Measurements from ENCODE around the gene USP7.
"Not testable (repeated sequence)": the region's sequence is repeated elsewhere in the genome, so short reads cannot be mapped to it uniquely, and the experiment has no call there.

Gene USP7

DNA sequence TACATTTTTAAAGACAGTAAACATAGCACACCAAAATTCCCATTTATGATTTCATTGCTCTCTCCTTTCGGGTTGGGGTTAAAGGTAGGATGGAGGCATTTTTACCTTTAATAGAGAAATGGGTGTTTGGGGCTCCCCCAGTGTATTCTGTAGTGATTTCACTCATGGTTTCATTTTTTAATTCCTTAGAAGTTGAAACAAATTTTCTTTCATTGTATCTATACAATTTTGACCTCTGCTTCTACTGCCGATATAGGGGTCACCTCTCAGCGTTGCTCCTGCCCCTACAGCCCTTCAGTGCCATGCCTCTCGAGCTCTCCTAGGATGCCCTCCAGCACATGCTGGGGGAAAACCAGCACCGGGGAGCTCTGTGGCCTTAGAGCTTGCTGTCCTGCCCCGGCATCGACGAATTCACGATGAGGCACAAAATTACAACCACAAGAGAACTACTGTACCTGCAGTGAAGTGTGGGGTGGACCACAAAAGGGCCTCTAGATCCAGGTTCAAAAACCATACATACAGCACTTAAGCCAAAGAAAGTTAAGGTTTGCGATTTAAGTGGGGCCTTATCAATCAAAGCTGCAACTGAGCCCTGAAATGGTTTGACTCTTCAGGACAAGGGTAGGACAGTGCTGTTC is 42.2 kb downstream of the USP7 start:
- no peak for DNase-seq

DNA sequence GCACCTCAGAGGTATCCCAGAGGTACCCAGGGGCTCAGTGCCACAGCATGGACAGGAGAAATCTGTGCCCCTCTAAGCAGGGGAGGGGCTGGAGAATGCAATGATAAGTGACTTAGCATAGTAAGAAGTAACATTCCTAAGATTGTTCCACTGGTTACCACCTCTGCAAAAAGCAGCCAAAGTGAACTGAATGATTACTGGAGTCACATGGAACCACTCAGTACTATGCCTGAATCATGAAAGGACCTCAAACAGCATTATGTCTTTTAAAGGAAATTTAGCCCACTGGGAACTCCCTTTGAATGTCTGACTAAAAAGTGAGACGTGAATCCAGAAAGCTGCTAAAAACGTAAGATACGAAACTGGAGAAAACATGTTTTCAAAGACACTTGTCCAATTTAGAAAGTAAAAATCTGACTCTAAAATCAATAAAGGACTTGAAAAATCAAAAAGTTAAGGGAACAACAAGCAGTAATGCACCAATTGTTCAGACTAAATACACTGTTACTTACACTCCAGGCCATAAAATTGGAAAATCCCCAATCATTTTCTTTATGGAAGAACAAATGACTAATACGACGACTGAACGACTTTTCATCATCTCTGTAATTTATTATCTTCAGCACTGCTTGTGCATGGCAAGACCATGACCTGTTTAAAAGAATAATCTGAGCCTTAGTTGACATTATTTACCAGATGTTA is 42.9 kb downstream of the USP7 start:
- no peak for DNase-seq

GRCh38 chr16:8919934-8920462 is 43.7 kb downstream of the USP7 start:
- no peak for DNase-seq

DNA sequence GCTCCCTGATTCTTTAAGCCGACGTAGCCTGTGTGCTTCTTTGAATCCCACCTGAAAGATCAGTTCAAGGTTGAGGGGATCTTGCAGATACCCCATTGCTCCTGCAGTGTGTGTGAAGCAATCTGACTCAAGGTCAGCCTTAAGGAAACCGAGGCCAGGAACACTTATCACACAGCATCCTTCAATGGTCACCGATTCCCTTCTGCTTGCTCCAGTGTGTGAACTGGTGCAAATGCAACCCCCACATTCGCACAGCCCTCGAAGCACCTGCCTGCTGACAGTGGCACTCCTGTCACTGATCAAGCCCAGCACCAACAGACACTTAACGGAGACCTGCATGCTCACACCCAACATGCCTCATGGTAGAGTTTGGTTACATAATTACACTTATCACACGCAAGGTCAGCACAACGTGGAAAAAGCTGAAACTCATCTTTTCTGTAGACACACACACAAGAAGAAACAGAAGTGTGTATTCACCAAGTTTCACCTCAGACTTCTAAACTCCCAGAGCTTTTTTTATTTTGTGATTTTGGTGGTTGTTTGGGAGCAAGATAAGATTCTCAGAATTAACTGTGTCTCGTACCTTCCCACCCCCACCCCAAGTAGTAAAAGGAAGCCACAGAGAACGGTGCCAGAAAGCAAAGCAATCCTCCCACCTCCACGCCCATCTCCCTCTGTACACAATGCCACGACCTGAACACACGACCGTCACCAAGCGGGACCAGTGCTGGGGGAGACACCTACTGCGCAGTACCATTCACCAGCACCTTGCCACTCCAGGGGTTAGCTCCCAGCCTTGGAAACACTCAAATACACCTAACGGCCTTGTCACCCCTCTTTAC is 44.4 kb downstream of the USP7 start:
- DNase-seq = no peak

- not testable (repeated sequence) for DNase-seq
Observed at GRCh38 chr16:8917336-8917735, 46.4 kb downstream of the USP7 start.

GRCh38 chr16:8916541-8917225 is 47.0 kb downstream of the USP7 start:
- DNase-seq = no peak

GRCh38 chr16:8915722-8916301 is 47.9 kb downstream of the USP7 start:
- DNase-seq = no peak

DNA sequence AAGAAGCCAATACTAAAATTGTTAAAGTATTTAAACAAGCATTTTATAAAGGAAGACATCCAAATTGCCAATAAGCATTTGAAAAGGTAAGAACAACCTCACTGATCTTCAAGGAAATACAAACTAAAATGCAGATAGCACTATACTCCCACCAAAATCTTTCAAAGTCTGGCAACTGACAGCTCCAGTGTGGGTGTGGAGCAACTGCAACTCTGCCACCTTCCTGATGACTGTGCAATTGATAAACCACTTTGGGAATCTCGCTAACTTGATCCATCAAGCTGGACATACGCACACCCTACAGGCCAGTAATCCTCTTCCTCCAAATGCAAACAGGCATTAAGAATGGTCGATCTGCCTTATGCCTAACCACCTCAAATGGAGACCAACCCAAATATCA is 49.6 kb downstream of the USP7 start:
- DNase-seq = no peak

DNA sequence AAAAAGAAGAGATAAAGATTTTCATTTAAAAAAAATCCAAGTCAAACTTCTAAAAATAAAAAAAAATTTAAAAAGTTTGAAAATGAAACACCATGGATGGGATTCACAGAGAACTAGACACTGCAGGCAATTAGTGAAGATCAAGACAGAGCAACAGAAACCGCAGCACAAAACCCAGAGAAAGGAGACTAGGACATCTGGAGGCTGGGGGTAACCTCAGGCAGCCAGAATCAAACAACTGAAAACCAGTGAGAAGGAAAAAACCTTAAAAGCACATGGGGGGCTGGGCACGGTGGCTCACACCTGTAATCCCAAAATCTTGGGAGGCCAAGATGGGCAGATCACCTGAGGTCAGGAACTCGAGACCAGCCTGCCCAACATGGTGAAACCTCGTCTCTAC is 50.9 kb downstream of the USP7 start:
- no peak for DNase-seq

- no peak for DNase-seq
Observed at GRCh38 chr16:8910811-8911210, 52.9 kb downstream of the USP7 start.

- no peak for DNase-seq
Observed at GRCh38 chr16:8908810-8909468, 54.8 kb downstream of the USP7 start.

DNA sequence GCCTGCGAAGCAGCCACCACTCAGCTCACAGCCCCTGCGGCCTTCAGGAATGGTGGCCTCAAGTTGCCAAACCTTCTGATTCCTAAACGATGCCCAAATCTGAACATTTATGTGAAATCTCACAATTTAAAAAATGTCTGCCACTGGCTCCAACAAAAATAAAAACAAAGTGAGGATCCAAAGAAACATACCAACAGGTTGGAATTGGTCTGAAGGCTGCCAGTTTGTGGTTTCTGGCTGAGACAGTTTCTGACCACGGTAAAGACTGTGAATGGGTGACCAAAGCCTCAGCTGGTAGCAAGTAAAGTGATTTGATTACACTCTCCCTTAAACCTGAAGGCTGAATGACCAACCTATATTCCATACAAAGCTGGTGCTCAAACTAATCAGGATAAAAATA is 56.6 kb downstream of the USP7 start:
- no peak for DNase-seq

GRCh38 chr16:8905795-8906591 is 57.7 kb downstream of the USP7 start:
- DNase-seq = no peak

DNA sequence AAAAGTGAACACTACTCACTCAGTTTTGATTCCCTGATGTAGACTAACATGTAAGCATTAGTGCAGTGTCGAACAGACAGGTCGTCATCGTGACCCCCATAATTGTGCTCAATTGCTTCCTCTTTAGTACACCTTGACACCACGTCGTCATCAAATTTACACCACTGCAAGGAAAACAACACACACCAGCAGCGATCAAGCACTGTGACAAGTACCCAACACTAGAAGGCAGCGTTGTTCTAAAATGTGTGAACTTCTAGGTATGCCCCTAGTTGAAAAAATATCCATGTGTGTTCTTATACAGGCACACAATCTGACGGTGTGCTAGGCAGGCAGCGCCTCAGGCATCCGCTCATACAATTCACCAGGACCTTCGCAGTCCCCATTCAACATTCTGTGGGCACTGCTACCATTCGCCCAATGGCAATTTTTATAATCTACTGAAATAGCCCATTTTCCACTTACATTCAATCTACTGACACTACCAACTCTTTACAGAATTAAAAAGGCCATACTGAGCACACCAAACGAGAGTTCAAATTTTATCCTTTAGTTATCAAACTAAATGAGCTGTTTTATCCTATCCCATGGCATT is 58.4 kb downstream of the USP7 start:
- peak; percentile 37 for DNase-seq

DNA sequence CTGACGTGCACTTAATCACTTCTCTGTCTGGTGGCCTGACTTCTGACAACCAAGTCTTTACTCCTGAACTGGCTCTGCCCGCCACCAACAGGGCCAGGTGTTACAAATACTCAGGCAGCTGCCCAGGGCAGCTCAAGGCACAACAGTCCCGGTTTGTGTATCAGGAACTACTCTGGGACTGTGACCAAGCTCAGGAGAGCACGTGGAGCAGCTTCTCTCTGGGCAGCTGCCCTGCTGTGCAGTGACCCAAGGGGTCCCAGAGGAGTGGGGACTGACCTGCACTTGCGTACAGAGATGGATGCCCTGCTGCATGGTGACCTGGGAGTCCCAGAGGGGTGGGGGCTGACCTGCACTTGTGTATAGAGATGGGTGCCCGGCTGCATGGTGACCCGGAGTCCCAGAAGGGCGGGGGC is 59.7 kb downstream of the USP7 start:
- DNase-seq = no peak

DNA sequence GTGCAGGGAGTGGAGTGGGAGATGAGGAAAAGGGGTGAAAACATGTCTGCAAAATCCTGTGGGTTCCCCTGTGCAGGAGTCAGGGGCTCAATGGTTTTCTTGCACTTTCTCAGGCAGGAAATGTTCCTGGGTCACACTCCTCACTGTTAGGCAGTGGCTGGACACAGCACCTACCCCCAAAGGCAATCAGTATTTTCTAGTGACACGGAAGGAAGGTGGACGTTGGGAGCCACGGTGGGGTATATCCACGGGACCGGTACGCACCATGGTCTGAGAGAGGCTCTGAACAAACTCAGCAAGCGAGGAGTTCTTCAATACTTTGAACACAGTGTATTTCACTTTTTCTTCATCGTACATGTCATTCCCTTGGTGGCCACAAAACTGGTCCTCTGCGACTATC is 60.7 kb downstream of the USP7 start:
- DNase-seq = no peak

DNA sequence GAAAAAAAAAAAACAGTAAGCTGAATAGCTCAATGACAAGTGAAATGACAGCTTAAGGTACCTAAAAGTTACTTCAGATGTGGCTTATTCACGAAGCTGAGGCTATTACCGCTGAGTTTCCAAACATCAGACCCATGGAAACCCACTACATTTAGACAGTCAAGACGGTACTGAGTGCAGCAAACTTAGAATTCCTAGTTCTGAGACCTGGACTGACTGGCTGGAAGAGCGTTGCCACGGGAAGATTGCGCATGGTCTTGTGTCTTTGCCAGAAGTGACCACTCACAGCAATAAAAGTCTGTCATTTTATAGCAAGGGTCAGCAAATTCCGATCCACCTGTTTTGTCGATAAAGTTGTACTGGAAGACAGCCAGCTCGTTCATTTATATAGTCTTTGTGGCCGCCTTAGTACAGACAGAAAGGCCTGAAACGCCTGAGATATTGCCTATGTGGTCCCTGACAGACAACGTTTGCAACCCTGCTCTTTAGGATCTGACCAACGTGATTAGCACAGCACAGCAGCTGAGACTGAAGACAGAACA is 62.3 kb downstream of the USP7 start:
- DNase-seq = no peak

- DNase-seq = no peak
Observed at GRCh38 chr16:8900343-8900742, 63.4 kb downstream of the USP7 start.

DNA sequence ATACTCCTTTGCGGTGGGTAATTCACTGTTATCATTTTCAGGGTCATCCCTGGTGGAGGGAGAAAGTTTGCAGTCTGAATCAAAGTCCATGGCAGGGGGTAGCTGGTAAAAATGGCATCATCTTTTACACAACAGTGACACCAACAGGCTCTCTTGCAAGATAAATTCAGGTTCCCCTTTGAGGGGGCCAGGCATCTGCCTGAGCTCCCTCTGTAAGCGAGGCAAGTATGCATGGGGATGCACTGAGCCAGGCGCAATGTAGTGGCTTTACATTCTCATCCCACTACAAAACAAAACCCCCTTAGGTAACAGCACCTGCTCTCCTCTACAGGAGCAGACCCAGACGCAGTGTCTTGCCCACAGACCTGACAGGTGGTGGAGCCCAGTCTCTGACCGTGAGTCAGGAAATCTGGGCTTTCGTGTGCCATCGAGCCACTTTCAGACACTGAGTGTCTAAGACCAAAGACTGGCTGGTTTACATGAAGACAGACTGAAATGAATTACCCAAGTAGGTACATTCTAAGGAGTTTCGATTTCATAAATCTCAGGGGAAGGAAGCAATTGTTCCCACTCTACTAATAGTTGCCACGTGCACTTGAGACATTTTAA is 63.9 kb downstream of the USP7 start:
- DNase-seq = no peak

- no peak for DNase-seq
Observed at GRCh38 chr16:8898660-8899318, 64.9 kb downstream of the USP7 start.

Data from NCI-H524 treated with DMSO at 0.1 percent for 48 hours (cell line).